UCSD-AML1 (cell line): ENCODE data around the gene SCCPDH.
"Not testable (repeated sequence)": the region's sequence is repeated elsewhere in the genome, so short reads cannot be mapped to it uniquely, and the experiment has no call there.

ENCODE experiments used
- DNase-seq: peaks from one replicate; lab custom pipeline; 2025; ENCODE audit not compliant: unreplicated experiment; lab: John Stamatoyannopoulos, UW

The SCCPDH gene

GRCh38 chr1:246724016-246724730 is at the start of gene SCCPDH:
Gene SCCPDH (plus strand): TSS chr1:246724409. CDS start chr1:246724423, 14 bp downstream.
- DNase-seq, result peak; percentile 74

- no peak for DNase-seq
These were observed 46.4 kb upstream of the SCCPDH start for GRCh38 chr1:246677842-246678241.

GRCh38 chr1:246678816-246679793 is 45.1 kb upstream of the SCCPDH start:
- DNase-seq, result no peak

- DNase-seq, result no peak
These were observed 44.4 kb upstream of the SCCPDH start for GRCh38 chr1:246679794-246680177.

- no peak for DNase-seq
These were observed 44.0 kb upstream of the SCCPDH start for GRCh38 chr1:246680190-246680589.

- no peak for DNase-seq
These were observed 43.5 kb upstream of the SCCPDH start for GRCh38 chr1:246680696-246681130.

GRCh38 chr1:246681900-246682895 is 42.0 kb upstream of the SCCPDH start:
- DNase-seq, result no peak

GRCh38 chr1:246683521-246683920 is 40.7 kb upstream of the SCCPDH start:
- no peak for DNase-seq

- DNase-seq, result no peak
These were observed 37.2 kb upstream of the SCCPDH start for GRCh38 chr1:246687002-246687401.

GRCh38 chr1:246689409-246690008 is 34.7 kb upstream of the SCCPDH start:
- peak; percentile 42 for DNase-seq

GRCh38 chr1:246690100-246690499 is 34.1 kb upstream of the SCCPDH start:
- no peak for DNase-seq

- DNase-seq, result no peak
These were observed 32.4 kb upstream of the SCCPDH start for GRCh38 chr1:246691622-246692495.

- not testable (repeated sequence) for DNase-seq
These were observed 29.9 kb upstream of the SCCPDH start for GRCh38 chr1:246694213-246694895.

GRCh38 chr1:246695136-246695535 is 29.1 kb upstream of the SCCPDH start:
- DNase-seq, result no peak

GRCh38 chr1:246695666-246696065 is 28.5 kb upstream of the SCCPDH start:
- no peak for DNase-seq

GRCh38 chr1:246698466-246699094 is 25.6 kb upstream of the SCCPDH start:
- DNase-seq, result no peak

GRCh38 chr1:246699095-246699735 is 25.0 kb upstream of the SCCPDH start:
- peak; percentile 78 for DNase-seq

- peak; percentile 67 for DNase-seq
These were observed 20.6 kb upstream of the SCCPDH start for GRCh38 chr1:246703581-246703980.
